KOPT-K1 (cell line): ENCODE measurements around the gene KLHL35.

Experiments used
- H3K27ac ChIP-seq: fragments of 200-600 bp; sonication (generic); 2 replicates; pipeline ENCODE4 v1.5.1; 2016; ENCODE audit warnings: antibody characterized with exemption, mild to moderate bottlenecking, low read depth, low read length; ENCODE audit not compliant: poor library complexity, severe bottlenecking
- H3K36me3 ChIP-seq: fragments of 200-600 bp; sonication (generic); 2 replicates; pipeline ENCODE4 v1.5.1; 2017; ENCODE audit warnings: antibody characterized with exemption, mild to moderate bottlenecking, low read length, moderate library complexity; ENCODE audit not compliant: insufficient read depth
- H3K9me3 ChIP-seq: fragments of 200-600 bp; sonication (generic); 2 replicates; pipeline ENCODE4 v1.5.1; 2017; ENCODE audit warnings: antibody characterized with exemption, low read length, mild to moderate bottlenecking; ENCODE audit not compliant: insufficient read depth, poor library complexity, severe bottlenecking

The KLHL35 gene, protein sequence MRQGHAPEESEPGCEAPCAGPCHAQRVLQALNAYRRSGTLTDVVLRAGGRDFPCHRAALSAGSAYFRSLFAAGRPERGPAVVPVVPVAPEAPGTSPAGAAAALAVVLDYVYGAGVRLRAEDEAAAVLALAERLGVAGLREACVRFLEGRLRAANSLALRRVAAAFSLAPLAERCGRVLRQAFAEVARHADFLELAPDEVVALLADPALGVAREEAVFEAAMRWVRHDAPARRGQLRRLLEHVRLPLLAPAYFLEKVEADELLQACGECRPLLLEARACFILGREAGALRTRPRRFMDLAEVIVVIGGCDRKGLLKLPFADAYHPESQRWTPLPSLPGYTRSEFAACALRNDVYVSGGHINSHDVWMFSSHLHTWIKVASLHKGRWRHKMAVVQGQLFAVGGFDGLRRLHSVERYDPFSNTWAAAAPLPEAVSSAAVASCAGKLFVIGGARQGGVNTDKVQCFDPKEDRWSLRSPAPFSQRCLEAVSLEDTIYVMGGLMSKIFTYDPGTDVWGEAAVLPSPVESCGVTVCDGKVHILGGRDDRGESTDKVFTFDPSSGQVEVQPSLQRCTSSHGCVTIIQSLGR

DNA sequence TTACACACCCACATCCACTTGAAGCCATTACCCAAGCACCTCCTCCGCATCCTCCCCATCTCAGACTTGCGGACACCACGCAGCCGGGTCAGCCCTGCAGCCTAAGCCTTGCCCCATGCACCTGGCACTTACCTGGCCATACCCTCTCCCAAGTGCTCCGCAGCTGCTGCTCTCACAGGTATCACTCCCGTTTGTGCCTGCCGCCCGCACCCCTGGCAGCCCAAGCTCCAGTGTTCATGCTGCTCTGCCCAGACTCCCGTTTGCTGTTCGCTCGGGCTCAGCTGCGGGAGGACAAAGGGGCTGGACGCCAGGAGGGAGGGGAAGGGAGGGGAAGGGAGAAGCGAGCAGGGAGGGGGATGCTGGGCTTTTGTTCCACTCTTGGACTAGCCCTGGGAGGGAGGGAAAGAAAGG, at the start of gene KLHL35:
TSS of gene KLHL35 (minus strand) at position 293 of the 411 bp plus-strand sequence. CDS start 2,574 bp downstream, outside the sequence.
- Histone ChIP-seq H3K9me3 (no peaks in the 10 kb centered on the region), H3K27ac (no peak within 1 kb of the TSS), H3K36me3 (no peaks in the 10 kb centered on the region; the same call in 1 of the 2 replicates)

DNA sequence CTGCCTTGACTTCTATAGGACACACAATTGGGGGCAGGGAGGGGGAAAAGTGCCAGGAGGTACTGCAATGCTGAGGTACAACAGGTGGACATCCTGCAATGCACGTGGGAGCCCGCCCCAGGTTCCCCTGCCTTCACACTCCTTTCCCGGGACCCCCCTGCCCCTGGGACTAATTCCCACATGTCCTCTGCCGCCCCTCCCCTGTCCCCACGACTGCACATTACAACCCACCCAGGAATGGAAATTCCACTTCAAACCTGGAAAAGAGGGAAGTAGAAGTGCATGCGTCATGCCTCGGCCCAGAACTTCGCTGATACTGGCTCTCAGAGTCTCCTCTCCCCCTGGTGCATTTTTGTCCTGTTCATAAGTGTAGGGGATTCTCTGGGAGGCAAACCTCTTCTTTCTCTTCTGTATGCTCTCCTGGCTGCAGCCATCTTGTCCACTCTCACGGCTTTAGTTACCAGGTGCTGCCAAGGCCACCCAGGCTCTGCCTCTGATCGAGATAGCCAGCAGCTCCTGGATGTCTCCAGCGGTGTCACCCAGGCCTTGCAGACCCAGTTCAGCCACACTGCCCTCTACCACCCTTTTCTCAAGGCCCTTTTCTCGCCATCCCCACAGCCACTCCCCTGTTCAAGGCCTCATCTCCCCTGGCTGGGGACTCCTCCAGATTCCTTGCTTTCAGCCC, 49.1 kb upstream of the KLHL35 start:
- Histone ChIP-seq H3K36me3 (no peaks in the 10 kb centered on the region), H3K27ac (no peak overlapping the region), H3K9me3 (no peaks in the 10 kb centered on the region)

DNA sequence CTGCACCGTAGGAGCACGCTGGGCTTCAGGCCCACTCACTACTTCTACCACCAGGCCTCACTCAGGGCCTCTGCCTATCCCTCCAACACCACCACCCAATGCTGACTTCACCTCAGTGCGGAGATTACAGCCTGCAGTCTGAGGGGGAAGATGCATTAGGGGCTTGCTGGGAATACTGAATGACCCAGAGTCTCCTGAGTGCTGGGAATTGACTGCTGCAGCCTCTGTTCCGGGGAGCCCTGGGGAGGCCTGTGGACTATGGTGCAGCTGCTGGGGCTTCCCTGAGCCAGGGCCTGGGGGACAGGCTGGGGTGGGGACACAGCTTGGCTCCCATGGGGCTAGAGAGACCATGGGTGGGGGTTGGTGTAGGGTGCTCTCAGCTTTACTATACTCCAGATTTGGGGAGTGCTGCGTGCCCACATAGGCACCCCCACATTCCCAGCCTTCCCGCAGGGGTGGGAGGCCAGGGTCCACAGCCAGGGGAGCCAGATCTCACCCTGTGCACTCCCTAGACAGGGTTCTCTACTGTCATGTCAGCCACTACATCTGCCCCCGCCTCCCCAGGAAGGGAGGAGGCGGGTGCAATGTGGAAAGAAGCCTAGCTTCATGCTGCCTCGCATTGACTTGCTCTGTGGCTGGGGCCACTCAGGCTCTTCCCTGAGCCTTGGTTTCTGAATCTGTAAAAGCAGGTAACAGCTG, 48.4 kb upstream of the KLHL35 start:
- Histone ChIP-seq H3K36me3 (no peaks in the 10 kb centered on the region), H3K9me3 (no peaks in the 10 kb centered on the region), H3K27ac (no peak overlapping the region)

DNA sequence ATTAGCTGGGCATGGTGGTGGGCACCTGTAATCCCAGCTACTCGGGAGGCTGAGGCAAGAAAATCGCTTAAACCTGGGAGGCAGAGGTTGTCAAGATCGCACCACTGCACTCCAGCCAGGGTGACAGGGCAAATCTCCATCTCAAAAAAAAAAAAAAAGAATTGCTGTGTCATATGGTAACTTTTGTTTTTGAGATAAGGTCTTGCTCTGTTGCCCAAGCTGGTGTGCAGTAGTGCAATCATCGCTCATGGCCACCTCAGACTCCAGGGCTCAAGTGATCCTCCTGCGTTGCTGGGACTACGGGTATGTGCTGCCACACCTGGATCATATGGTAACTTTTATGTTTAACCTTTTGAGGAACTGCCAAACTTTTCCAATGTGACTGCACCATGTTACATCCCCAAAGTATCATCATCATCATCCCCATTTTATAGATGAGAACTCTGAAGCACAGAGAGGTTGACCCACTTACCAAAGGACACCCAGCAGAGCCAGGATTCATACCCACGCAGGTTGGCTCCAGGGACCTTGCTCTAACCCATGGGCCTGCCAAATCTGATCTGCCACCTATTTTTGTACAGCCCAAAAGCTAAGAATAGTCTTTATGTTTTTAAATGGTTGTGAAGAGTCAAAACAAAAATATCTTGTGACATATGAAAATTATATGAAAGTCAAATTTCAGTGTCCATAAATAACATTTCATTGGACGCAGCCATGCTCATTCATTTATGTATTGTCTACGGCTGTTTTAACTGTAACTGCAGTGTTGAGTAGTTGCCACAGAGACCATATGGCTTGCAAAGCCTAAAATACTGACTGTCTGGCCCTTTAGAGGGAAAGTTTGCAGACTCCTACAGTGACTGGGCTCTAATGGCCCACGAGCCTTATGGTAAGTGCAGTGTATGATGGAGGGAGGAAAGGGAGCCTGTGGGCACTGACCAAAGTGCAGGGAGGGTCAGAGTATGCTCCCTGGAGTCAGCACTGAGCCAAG, 47.5 kb upstream of the KLHL35 start:
- Histone ChIP-seq H3K27ac (no peak overlapping the region), H3K9me3 (no peaks in the 10 kb centered on the region), H3K36me3 (no peaks in the 10 kb centered on the region)

DNA sequence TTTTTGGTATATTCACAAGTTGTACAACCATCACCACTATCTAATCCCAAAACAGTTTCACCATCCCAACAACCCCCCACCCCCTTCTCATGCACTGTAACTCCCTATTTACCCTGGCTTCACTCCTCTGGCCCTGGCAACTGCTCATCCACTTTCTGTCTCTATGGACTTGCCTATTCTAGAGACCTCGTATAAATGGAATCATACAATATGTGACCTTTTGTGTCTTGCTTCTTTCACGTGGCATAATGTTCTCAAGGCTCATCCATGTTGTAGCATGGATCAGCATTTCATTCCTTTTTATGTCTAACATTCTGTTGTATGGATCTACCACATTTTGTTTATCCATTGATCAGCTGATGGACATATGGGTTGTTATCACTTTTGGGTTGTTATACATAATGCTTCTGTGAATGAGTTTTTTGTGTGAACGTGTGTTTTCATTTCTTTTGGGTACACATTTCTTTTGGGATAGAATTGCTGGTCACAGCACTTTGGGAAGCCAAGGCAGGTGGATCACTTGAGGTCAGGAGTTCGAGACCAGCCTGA, 46.7 kb upstream of the KLHL35 start:
- Histone ChIP-seq H3K27ac (no peak overlapping the region), H3K36me3 (no peaks in the 10 kb centered on the region), H3K9me3 (no peaks in the 10 kb centered on the region)

DNA sequence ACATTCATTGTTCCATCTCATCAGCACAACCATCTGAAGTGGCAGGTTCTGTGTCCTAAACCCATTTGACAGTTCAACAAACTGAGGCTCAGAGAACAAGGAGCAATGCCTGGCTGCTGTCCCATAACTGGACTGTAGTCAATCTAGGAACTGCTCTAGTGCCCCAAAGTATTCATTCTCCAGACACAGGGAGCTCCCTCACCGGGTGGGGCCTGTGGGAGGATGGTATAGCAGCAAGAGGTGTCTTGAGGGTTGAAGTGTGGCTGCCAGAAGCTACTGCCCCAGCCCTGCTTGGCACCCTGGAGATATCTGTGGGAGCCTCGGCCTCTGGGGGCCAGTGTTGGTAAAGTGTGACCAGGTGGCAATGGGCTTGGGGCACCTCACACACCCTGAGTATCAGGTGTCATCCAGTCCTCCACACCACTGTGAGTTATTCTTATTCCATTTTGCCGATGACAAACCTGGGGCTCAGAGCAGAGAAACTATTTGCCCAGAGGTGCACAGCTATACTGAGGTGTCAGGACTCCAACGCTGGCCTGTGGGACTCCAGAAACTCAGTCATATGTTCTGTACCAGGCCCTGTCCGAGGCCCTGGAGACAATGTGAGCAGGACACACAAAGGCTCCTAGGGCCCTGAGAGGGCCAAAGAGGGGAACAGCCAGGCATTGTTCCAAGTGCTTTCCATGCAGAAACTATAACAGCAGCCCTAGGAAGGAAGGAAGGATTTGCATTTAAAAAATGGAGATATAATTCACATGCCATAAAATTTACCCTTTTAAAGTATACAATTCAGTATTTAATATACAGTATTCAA, 46.0 kb upstream of the KLHL35 start:
- Histone ChIP-seq H3K27ac (no peak overlapping the region), H3K36me3 (no peaks in the 10 kb centered on the region), H3K9me3 (no peaks in the 10 kb centered on the region)

DNA sequence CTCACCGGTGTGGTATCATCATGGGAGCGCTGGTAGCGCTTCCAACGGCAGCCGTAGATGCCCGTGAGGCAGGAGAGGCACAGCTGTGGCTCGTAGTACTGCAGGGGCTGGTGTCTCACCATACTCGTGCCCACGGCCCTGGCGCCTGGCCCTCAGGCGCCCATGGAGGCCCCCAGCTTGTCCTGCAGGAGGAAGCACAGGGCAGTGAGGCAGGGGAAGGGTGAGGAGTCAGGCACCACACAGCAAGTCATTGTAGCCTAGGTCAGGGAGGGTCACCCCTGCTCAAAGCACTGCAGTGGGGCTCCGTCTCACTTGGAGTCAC, 44.6 kb upstream of the KLHL35 start:
- Histone ChIP-seq H3K36me3 (no peaks in the 10 kb centered on the region), H3K9me3 (no peaks in the 10 kb centered on the region), H3K27ac (peak overlapping the region; percentile 79)

DNA sequence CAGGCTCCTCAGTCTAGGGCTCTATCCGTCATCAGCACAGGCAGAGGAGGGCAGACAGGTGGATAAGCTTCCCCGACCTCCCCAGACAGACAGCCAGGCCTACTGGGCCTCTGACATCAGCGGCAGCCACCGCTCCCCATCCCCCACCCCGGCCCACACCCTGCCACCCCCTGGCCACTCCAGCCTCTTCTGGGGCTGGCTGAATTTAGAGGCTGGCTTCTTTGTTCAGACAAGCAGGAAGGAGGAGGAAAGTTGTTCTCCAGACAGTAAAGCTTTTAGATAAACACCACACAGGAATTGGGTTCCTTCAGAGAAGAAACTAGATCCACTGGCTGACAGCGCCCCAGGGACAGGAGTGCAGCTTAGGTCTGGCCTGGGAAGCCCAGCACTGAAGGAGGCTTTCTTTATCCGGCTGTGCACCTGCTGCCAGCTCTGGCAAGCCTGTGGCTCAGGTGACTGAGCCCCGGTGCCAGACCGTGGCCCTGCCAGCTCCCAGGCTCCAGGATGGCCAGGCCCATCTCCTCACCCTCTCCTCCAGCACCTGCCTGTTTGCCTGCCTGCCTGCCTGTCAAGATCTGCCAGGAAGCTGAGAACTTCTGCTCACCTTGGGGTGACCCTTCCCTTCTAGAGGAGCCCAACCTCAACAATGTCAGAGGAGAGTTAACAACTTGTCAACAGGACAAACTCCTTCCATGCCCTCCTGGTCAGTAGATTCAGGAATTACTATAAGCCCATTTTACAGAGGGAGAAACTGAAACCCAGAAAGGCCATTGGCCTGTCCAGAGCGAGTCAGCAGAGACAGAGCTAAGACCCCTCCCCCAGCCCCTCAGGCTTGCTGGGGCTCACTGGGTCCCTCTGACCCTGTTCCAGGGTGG, 44.0 kb upstream of the KLHL35 start:
- peak overlapping the region; percentile 79 for H3K27ac ChIP-seq
- H3K36me3 ChIP-seq = no peaks in the 10 kb centered on the region
- H3K9me3 ChIP-seq = no peaks in the 10 kb centered on the region

DNA sequence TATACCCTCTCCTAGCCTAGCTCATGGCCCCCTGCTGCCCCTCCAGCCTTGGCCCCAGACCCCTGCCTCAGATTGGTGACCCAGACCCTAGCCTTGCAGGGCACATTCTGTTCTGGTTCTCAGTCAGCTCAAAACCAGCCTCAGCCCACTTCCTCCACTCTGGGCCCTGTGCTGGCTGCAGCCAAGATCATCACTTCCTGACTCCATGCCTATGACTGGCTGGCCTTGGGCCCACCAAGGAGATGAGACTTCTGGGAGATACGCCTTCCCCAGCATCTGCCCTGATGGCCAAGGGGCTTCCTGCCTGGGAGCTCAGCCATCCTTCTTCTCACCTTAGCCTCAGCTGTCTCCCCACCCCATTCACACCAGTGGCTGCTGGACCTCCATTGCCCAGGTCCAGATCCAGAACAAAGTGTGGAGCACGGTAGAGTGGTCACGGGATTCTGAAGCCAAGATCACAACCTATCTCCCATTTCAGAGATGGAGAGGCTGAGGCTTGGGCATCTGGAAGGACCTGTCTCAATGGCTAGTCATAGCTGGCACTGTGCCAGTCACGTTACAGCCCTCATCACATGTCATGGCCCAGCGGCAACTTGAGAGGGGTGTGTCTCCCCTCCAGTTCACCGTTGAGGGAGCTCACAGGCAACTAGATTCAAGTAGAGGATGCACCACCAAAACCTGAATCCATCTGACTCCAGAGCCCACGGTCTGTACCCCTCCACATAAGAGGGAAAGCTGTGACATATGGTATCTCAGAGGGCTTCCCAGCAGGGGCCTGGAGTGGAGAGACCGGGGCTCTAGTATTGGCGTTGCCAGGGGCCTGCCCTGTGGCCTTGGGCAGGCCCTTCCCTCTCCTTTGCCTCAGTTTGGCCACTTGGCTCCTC, 43.0 kb upstream of the KLHL35 start:
- H3K9me3 ChIP-seq = no peaks in the 10 kb centered on the region
- peak overlapping the region; percentile 79 for H3K27ac ChIP-seq
- no peaks in the 10 kb centered on the region for H3K36me3 ChIP-seq

DNA sequence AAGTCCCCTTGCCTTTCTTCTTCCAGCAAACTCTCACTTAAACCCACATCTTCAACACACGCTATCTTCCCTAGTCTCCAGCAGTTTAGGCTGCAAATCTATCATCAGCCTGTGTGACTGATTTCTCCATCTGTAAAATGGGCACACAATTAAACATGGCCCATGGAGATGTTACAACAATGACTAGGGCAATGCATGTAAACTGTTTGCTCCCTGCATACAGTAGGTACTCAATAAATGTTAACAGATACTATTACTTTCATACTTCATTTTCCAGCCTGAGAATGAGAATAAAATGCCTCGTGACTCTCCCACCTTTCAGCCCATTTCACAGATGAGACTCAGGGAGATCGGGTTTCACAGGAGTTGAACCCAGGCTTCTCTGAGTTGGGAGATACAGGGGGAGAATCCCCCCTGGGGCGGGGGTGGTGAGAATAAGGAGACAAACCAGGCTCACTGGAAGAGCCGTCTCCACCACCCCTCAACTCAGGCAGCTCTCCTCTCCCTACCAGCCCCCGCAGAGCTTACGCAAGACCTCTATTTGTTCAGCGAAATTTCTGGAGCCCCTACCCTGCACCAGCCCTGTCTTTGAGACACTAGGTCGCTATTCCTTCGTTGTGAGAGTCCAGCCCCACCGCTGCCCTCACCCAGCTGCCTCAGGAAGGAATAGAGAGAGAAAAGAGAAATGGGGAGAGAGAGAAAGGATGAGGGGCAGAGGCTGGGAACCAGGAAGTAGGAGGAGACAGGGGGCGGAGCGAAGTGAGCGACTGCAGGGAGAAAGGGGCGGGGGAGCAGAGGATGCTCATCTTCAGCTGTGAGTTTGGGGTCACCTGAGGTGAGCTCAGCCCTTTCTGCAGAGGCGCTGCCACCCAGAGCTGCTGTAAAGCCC, 42.1 kb upstream of the KLHL35 start:
- H3K9me3 ChIP-seq = no peaks in the 10 kb centered on the region
- no peaks in the 10 kb centered on the region for H3K36me3 ChIP-seq
- H3K27ac ChIP-seq = peak overlapping the region; percentile 79

DNA sequence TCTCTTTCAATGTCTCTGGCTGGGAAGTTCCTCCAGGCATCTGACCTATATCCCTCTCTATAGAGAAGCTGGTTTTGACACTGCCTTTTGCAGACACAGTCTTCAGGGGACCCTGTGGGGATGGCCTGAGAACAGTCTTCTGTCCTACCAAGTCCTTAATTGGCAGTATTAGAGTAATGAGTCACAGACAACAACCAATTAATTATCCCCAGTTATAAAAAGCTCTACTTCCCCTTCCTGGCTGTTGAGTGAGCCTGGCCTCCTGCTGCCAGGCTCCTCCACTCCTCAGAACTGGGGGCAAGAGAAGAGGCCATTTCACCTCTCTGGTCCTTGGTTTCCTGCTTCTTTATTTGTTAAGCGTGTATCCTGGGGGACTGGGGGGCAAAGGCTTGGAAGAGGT, 41.2 kb upstream of the KLHL35 start:
- Histone ChIP-seq H3K9me3 (no peaks in the 10 kb centered on the region), H3K27ac (no peak overlapping the region), H3K36me3 (no peaks in the 10 kb centered on the region)
